ENCODE data around the gene ZNF778.

DNA sequence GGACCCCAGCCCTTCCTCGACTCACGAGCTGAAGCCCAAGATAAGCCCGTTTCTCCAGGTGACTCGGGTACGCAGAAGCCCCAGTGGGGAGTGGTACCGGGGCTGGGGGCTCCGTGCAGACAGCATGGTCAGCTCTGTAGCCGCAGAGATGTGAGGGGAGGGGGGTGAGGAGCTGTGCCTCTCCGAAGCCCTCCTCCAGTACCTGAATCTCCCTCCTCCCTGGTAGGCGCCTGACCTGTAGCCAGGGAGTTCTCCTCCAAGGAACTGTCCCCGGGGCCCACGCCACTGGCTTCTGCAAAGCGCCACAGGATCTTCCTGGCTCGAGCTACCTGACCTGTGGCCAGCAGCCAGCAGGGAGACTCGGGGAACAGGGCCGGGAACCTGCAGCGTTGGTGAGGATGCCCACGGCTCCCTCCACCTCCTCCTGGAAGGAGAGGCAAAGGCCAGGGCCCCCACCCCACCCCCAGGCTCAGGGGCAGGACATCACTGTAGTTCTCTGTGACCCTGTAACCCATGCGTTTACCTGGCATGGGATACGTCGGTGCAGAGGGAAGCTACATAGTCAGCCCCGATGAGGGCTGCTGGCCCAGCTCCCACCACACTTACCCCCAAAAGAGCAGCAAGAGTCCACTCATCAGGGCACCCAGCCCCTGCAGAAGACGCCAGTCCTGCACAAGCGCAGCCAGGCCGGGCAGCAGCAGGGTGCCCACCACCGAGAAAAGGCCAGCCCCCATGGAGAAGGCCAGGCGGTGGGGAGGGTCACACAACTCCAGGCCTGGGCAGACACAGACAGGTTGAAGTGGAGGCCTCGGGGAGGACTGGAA, 18.9 kb upstream of the ZNF778 start:
- TF ChIP-seq, protein P1, sequence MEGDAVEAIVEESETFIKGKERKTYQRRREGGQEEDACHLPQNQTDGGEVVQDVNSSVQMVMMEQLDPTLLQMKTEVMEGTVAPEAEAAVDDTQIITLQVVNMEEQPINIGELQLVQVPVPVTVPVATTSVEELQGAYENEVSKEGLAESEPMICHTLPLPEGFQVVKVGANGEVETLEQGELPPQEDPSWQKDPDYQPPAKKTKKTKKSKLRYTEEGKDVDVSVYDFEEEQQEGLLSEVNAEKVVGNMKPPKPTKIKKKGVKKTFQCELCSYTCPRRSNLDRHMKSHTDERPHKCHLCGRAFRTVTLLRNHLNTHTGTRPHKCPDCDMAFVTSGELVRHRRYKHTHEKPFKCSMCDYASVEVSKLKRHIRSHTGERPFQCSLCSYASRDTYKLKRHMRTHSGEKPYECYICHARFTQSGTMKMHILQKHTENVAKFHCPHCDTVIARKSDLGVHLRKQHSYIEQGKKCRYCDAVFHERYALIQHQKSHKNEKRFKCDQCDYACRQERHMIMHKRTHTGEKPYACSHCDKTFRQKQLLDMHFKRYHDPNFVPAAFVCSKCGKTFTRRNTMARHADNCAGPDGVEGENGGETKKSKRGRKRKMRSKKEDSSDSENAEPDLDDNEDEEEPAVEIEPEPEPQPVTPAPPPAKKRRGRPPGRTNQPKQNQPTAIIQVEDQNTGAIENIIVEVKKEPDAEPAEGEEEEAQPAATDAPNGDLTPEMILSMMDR (IDR thresholded peaks at IDR 0.05; ENCODE audit: borderline replicate concordance, extremely low read depth, low read length, poor library complexity, severe bottlenecking): no peak
- TF ChIP-seq EZH2 (IDR thresholded peaks at IDR 0.05; ENCODE audit: borderline replicate concordance, low read depth, low read length, severe bottlenecking): no peak
